ENCODE results near the gene RUSC2.
A peak's percentile ranks its signal among the peaks of the same experiment; 100 is the strongest.

The RUSC2 gene

GRCh38 chr9:35499029-35499700 is 9.3 kb downstream of the RUSC2 start:
- Histone ChIP-seq H3K4me1 (ENCODE audit: control insufficient read depth, insufficient read depth, low read length) (no peaks in the 10 kb centered on the region), H3K9me3 (ENCODE audit: control insufficient read depth, low read length) (no peaks in the 10 kb centered on the region), H3K27me3 (ENCODE audit: control insufficient read depth, insufficient read depth, low read length) (no peaks in the 10 kb centered on the region), H3K36me3 (ENCODE audit: control insufficient read depth, insufficient read depth, low read length) (no peaks in the 10 kb centered on the region), H3K4me3 (ENCODE audit: low read length) (no peak overlapping the region), H3K9ac (ENCODE audit: low read length) (no peak overlapping the region)

GRCh38 chr9:35499701-35500030 is 9.8 kb downstream of the RUSC2 start:
- Histone ChIP-seq H3K36me3 (ENCODE audit: control insufficient read depth, insufficient read depth, low read length) (no peaks in the 10 kb centered on the region), H3K9me3 (ENCODE audit: control insufficient read depth, low read length) (no peaks in the 10 kb centered on the region), H3K4me1 (ENCODE audit: control insufficient read depth, insufficient read depth, low read length) (no peaks in the 10 kb centered on the region), H3K27me3 (ENCODE audit: control insufficient read depth, insufficient read depth, low read length) (no peaks in the 10 kb centered on the region), H3K9ac (ENCODE audit: low read length) (no peak overlapping the region), H3K4me3 (ENCODE audit: low read length) (no peak overlapping the region)

GRCh38 chr9:35500130-35500748 is 10.3 kb downstream of the RUSC2 start:
- Histone ChIP-seq H3K4me1 (ENCODE audit: control insufficient read depth, insufficient read depth, low read length) (no peaks in the 10 kb centered on the region), H3K27me3 (ENCODE audit: control insufficient read depth, insufficient read depth, low read length) (no peaks in the 10 kb centered on the region), H3K9ac (ENCODE audit: low read length) (no peak overlapping the region), H3K9me3 (ENCODE audit: control insufficient read depth, low read length) (no peaks in the 10 kb centered on the region), H3K36me3 (ENCODE audit: control insufficient read depth, insufficient read depth, low read length) (no peaks in the 10 kb centered on the region), H3K4me3 (ENCODE audit: low read length) (no peak overlapping the region)

DNA sequence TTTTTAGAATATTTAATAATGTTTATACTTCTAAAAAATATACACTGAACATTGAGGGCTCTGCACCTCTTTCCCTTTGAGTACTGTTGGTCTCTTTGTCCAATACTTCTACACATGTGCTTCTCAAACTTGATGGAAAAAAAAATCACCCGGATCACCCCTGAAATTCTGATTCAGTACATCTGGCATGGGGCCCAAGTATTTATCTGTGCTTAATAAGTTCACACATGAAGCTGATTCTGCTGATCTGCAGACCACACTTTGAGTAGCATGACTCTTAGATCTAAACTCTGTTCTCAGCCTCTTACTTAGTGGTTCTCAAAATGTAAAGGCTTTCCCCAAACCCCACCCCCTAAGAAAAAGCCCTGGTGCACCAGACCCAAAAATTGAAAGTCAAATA is 12.0 kb downstream of the RUSC2 start:
- H3K36me3 ChIP-seq (ENCODE audit: control insufficient read depth, insufficient read depth, low read length) = no peaks in the 10 kb centered on the region
- no peaks in the 10 kb centered on the region for H3K4me1 ChIP-seq (ENCODE audit: control insufficient read depth, insufficient read depth, low read length)
- no peaks in the 10 kb centered on the region for H3K27me3 ChIP-seq (ENCODE audit: control insufficient read depth, insufficient read depth, low read length)
- H3K9me3 ChIP-seq (ENCODE audit: control insufficient read depth, low read length) = no peaks in the 10 kb centered on the region
- no peak overlapping the region for H3K4me3 ChIP-seq (ENCODE audit: low read length)
- H3K9ac ChIP-seq (ENCODE audit: low read length) = no peak overlapping the region

GRCh38 chr9:35506359-35506758 is 16.4 kb downstream of the RUSC2 start:
- Histone ChIP-seq H3K36me3 (ENCODE audit: control insufficient read depth, insufficient read depth, low read length) (no peaks in the 10 kb centered on the region), H3K4me1 (ENCODE audit: control insufficient read depth, insufficient read depth, low read length) (peaks cover 10% of the 10 kb centered on the region), H3K4me3 (ENCODE audit: low read length) (no peak overlapping the region), H3K27me3 (ENCODE audit: control insufficient read depth, insufficient read depth, low read length) (no peaks in the 10 kb centered on the region), H3K9me3 (ENCODE audit: control insufficient read depth, low read length) (no peaks in the 10 kb centered on the region), H3K9ac (ENCODE audit: low read length) (no peak overlapping the region)

DNA sequence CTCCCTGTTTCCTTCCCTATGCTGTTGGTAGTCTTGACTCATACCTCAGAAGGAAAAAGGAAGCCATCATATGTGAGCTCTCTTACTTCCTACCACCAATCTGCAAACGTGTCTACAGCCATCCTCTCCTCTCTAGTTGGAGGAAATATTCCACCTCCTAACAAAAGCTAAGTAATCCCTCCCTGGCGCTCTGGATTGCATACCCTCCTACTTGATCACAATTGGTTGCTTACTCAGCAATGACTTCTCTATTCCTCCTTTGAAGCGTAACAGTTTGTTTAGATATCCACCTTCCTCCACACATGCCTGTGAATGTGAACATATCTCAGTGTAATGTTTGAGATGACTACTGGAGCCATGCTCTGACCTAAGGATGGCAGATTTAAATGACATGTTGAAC is 18.2 kb downstream of the RUSC2 start:
- Histone ChIP-seq H3K9ac (ENCODE audit: low read length) (no peak overlapping the region), H3K9me3 (ENCODE audit: control insufficient read depth, low read length) (no peaks in the 10 kb centered on the region), H3K27me3 (ENCODE audit: control insufficient read depth, insufficient read depth, low read length) (no peaks in the 10 kb centered on the region), H3K36me3 (ENCODE audit: control insufficient read depth, insufficient read depth, low read length) (no peaks in the 10 kb centered on the region), H3K4me1 (ENCODE audit: control insufficient read depth, insufficient read depth, low read length) (peaks cover 12% of the 10 kb centered on the region), H3K4me3 (ENCODE audit: low read length) (no peak overlapping the region)

GRCh38 chr9:35510383-35510753 is 20.5 kb downstream of the RUSC2 start:
- no peak overlapping the region for H3K9ac ChIP-seq (ENCODE audit: low read length)
- H3K4me3 ChIP-seq (ENCODE audit: low read length) = no peak overlapping the region
- peaks cover 12% of the 10 kb centered on the region for H3K4me1 ChIP-seq (ENCODE audit: control insufficient read depth, insufficient read depth, low read length)
- H3K27me3 ChIP-seq (ENCODE audit: control insufficient read depth, insufficient read depth, low read length) = no peaks in the 10 kb centered on the region
- H3K36me3 ChIP-seq (ENCODE audit: control insufficient read depth, insufficient read depth, low read length) = no peaks in the 10 kb centered on the region
- no peaks in the 10 kb centered on the region for H3K9me3 ChIP-seq (ENCODE audit: control insufficient read depth, low read length)

- Histone ChIP-seq H3K4me3 (ENCODE audit: low read length) (no peak overlapping the region), H3K9me3 (ENCODE audit: control insufficient read depth, low read length) (no peaks in the 10 kb centered on the region), H3K4me1 (ENCODE audit: control insufficient read depth, insufficient read depth, low read length) (peaks cover 12% of the 10 kb centered on the region), H3K9ac (ENCODE audit: low read length) (no peak overlapping the region), H3K36me3 (ENCODE audit: control insufficient read depth, insufficient read depth, low read length) (no peaks in the 10 kb centered on the region), H3K27me3 (ENCODE audit: control insufficient read depth, insufficient read depth, low read length) (no peaks in the 10 kb centered on the region)
These were observed 21.0 kb downstream of the RUSC2 start for GRCh38 chr9:35510754-35511428.

DNA sequence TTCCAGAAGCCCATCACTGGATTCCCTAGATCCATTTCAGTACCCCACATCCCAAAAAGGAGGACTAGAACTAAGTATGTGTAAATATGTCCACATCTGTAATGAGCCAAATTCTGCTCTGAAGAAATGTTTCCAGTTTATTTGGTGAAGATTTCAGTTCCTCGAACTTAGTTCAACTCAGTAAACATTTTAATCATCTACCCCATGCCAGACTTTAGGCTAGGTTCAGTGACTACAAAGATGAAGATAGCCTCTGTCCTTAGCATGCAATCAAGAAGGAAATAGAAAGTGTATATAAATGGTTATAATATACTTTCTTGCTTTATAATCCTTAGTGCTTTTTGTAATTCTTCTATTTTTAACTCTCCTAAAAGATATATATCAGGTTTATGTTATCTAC is 21.5 kb downstream of the RUSC2 start:
- Histone ChIP-seq H3K36me3 (ENCODE audit: control insufficient read depth, insufficient read depth, low read length) (no peaks in the 10 kb centered on the region), H3K4me3 (ENCODE audit: low read length) (no peak overlapping the region), H3K9ac (ENCODE audit: low read length) (peak overlapping the region; percentile 17), H3K4me1 (ENCODE audit: control insufficient read depth, insufficient read depth, low read length) (peaks cover 12% of the 10 kb centered on the region), H3K9me3 (ENCODE audit: control insufficient read depth, low read length) (no peaks in the 10 kb centered on the region), H3K27me3 (ENCODE audit: control insufficient read depth, insufficient read depth, low read length) (no peaks in the 10 kb centered on the region)

GRCh38 chr9:35515766-35516165 is 25.9 kb downstream of the RUSC2 start:
- H3K9ac ChIP-seq (ENCODE audit: low read length) = no peak overlapping the region
- H3K4me1 ChIP-seq (ENCODE audit: control insufficient read depth, insufficient read depth, low read length) = peaks cover 30% of the 10 kb centered on the region
- no peak overlapping the region for H3K4me3 ChIP-seq (ENCODE audit: low read length)

GRCh38 chr9:35516479-35516878 is 26.6 kb downstream of the RUSC2 start:
- Histone ChIP-seq H3K4me3 (ENCODE audit: low read length) (no peak overlapping the region), H3K36me3 (ENCODE audit: control insufficient read depth, insufficient read depth, low read length) (no peaks in the 10 kb centered on the region), H3K9me3 (ENCODE audit: control insufficient read depth, low read length) (no peaks in the 10 kb centered on the region), H3K9ac (ENCODE audit: low read length) (no peak overlapping the region), H3K4me1 (ENCODE audit: control insufficient read depth, insufficient read depth, low read length) (peaks cover 23% of the 10 kb centered on the region), H3K27me3 (ENCODE audit: control insufficient read depth, insufficient read depth, low read length) (no peaks in the 10 kb centered on the region)

More at GRCh38 chr9:35515766-35516165, 25.9 kb downstream of the RUSC2 start:
- H3K36me3 ChIP-seq (ENCODE audit: control insufficient read depth, insufficient read depth, low read length) = no peaks in the 10 kb centered on the region
- no peaks in the 10 kb centered on the region for H3K9me3 ChIP-seq (ENCODE audit: control insufficient read depth, low read length)
- no peaks in the 10 kb centered on the region for H3K27me3 ChIP-seq (ENCODE audit: control insufficient read depth, insufficient read depth, low read length)

- no peaks in the 10 kb centered on the region for H3K36me3 ChIP-seq (ENCODE audit: control insufficient read depth, insufficient read depth, low read length)
- no peak overlapping the region for H3K4me3 ChIP-seq (ENCODE audit: low read length)
- H3K9ac ChIP-seq (ENCODE audit: low read length) = peak overlapping the region; percentile 18
- no peaks in the 10 kb centered on the region for H3K27me3 ChIP-seq (ENCODE audit: control insufficient read depth, insufficient read depth, low read length)
- H3K4me1 ChIP-seq (ENCODE audit: control insufficient read depth, insufficient read depth, low read length) = peaks cover 23% of the 10 kb centered on the region
- no peaks in the 10 kb centered on the region for H3K9me3 ChIP-seq (ENCODE audit: control insufficient read depth, low read length)
These were observed 27.2 kb downstream of the RUSC2 start for GRCh38 chr9:35517131-35517530.

Data from mucosa of stomach (tissue), 1 donor.